Inflammatory macrophage treated with lipopolysaccharide for 4 hours (primary cell): ENCODE measurements around the gene RP9.
"Not testable (repeated sequence)": the region's sequence is repeated elsewhere in the genome, so short reads cannot be mapped to it uniquely, and the experiment has no call there.

Experiments
- DNase-seq: peaks from one replicate; pipeline ENCODE4 v3.0.0-alpha.2; 2020

Gene RP9

GRCh38 chr7:33100770-33101169, 8.4 kb downstream of the RP9 start:
- DNase-seq = no peak

- DNase-seq = no peak
These were observed 9.9 kb downstream of the RP9 start for GRCh38 chr7:33099154-33099940.

GRCh38 chr7:33094745-33095275, 14.4 kb downstream of the RP9 start:
- DNase-seq = not testable (repeated sequence)

- no peak for DNase-seq
These were observed 15.9 kb downstream of the RP9 start for GRCh38 chr7:33093266-33093665.

- DNase-seq = no peak
These were observed 17.5 kb downstream of the RP9 start for GRCh38 chr7:33091641-33092191.

- DNase-seq = no peak
These were observed 18.1 kb downstream of the RP9 start for GRCh38 chr7:33091111-33091531.

- no peak for DNase-seq
These were observed 20.1 kb downstream of the RP9 start for GRCh38 chr7:33089142-33089541.

- DNase-seq = no peak
These were observed 21.3 kb downstream of the RP9 start for GRCh38 chr7:33087858-33088257.

GRCh38 chr7:33087356-33087755, 21.8 kb downstream of the RP9 start:
- no peak for DNase-seq

GRCh38 chr7:33079763-33080690, 29.2 kb downstream of the RP9 start:
- DNase-seq = no peak

- DNase-seq = no peak
These were observed 30.1 kb downstream of the RP9 start for GRCh38 chr7:33079096-33079495.

- no peak for DNase-seq
These were observed 32.5 kb downstream of the RP9 start for GRCh38 chr7:33076737-33077136.

- no peak for DNase-seq
These were observed 33.2 kb downstream of the RP9 start for GRCh38 chr7:33075818-33076518.

GRCh38 chr7:33073243-33073642, 36.0 kb downstream of the RP9 start:
- no peak for DNase-seq

- no peak for DNase-seq
These were observed 36.7 kb downstream of the RP9 start for GRCh38 chr7:33072471-33072870.

- no peak for DNase-seq
These were observed 38.4 kb downstream of the RP9 start for GRCh38 chr7:33070831-33071230.

GRCh38 chr7:33070277-33070676, 38.9 kb downstream of the RP9 start:
- no peak for DNase-seq

- DNase-seq = no peak
These were observed 41.3 kb downstream of the RP9 start for GRCh38 chr7:33067921-33068320.

- DNase-seq = no peak
These were observed 42.4 kb downstream of the RP9 start for GRCh38 chr7:33066771-33067170.

GRCh38 chr7:33065981-33066380, 43.2 kb downstream of the RP9 start:
- DNase-seq = no peak

GRCh38 chr7:33062782-33063443, 46.3 kb downstream of the RP9 start:
- peak; percentile 93 for DNase-seq
